ENCODE results near the gene GRIK3.

The GRIK3 gene

DNA sequence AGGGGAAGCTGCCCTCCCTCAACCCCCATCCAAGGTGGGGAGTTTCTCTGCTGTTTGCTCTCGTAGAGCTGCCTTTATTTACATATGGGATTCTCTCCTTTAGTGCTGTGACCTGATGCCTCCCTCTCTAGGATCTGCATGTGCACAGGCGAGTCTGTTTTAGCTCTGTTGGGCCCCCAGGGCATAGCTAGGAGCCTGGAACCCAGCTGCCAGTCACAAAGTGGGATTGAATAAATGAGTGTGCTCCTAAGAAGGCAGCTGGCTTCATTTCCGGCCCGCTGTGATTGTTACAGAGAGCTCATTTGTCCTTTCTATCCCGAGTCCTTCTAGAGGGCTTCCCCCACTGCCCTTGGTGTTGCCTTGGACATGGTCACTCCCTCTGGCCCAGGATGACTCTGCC is 176.6 kb downstream of the GRIK3 start:
- DNase-seq (ENCODE audit: low read depth in 2 of 2) = no peak

DNA sequence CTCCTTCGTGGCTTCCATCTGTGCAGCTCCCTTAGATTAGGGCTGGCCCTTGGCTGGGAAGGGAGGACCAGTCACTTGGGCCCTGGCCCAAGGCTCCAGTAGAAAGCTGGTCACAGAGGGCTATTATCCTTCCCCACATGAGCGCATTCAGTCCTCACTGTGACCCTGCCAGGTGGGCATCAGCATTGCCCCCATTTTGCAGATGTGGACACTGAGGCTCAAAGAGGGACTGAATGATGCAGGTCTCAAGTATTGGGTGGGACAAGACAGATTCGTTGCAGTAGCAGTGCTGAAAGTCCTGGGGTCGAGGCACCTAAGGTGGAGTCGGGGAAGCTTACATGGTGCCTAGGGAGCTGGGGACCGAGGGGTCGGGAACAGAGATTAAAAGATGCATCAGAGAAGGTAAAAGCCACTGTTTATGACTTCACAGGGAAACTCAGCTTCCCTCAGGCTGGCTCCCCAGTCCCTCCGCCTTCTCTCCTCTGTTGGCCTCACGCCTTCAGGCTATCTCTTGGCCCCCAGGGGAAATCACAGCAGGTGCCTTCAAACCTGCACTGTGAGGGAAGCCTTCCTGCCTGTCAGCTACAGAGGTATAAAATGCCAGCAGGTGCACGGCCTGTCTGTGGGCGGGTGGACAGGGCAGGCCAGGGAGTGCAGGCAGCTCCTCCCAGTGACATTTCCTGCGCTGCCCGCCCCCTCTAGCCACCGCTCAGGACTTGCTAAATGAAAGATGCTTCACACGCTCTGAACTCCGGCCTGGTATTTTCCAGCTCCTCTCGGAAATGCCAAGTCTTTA is 178.4 kb downstream of the GRIK3 start:
- no peak for DNase-seq (ENCODE audit: low read depth in 2 of 2)

GRCh38 chr1:36853638-36854037 is 180.7 kb downstream of the GRIK3 start:
- no peak for DNase-seq (ENCODE audit: low read depth in 2 of 2)

DNA sequence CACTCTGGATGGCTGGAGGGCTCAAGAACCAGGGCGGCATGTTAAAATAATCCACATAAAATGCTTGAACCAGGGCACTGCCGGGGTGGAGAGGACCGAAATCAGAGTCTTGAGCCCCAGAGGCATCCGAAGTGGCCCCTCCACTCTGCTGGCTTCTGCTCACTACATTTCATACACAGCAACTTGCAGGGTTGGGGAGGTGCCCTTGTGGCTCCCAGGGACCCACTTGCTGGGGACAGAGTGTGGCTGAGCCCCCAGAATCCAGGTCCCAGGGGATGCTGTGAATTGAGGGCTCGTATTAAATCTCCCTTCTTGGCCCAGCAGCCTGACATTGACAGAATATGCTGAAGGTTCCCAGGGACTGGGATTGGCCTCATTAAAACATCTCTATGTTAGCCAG is 181.7 kb downstream of the GRIK3 start:
- no peak for DNase-seq (ENCODE audit: low read depth in 2 of 2)

DNA sequence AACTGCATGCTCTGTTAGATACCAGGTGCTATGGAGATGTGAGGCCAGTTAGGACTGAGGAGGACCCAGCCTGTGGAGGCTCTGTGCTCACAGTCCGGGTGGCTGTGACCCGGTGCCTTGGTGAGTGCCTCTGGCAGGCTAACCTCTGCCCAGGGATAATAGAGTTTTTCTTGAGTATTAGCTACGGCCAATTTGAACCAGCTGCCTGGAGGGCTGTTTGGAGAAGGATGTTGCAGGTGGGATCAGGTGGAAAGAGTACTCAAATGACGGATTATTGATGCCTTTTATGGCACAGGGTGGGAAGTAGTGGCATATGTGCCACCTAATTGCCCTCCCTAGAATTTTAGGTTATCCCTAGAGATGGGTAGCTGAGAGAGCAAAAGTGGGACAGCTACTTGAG is 182.7 kb downstream of the GRIK3 start:
- no peak for DNase-seq (ENCODE audit: low read depth in 2 of 2)

GRCh38 chr1:36851087-36851486 is 183.2 kb downstream of the GRIK3 start:
- no peak for DNase-seq (ENCODE audit: low read depth in 2 of 2)

DNA sequence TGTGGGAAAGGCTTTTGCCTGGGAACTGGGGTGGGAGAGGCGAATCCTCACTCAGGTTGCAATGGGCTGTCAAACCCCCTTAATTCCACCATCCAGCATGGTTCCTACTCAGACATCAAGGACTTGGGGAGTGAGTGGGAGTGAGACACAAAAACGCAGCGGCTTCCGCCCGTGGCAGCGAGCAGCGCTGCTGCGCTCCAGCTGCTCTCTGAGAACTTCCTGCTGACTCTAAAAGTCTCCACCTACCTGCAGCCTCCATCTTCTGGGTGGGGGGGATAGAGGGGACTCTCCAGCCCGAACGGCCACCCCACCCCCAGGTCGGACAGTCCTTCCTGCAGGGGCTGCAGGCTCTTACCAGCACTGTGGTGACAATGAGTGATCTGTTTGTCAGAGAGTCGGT is 184.4 kb downstream of the GRIK3 start:
- no peak for DNase-seq (ENCODE audit: low read depth in 2 of 2)

- DNase-seq (ENCODE audit: low read depth in 2 of 2) = no peak
Measured at GRCh38 chr1:36847761-36848160, 186.6 kb downstream of the GRIK3 start.

GRCh38 chr1:36847186-36847585 is 187.1 kb downstream of the GRIK3 start:
- no peak for DNase-seq (ENCODE audit: low read depth in 2 of 2)

GRCh38 chr1:36846357-36846756 is 188.0 kb downstream of the GRIK3 start:
- no peak for DNase-seq (ENCODE audit: low read depth in 2 of 2)

DNA sequence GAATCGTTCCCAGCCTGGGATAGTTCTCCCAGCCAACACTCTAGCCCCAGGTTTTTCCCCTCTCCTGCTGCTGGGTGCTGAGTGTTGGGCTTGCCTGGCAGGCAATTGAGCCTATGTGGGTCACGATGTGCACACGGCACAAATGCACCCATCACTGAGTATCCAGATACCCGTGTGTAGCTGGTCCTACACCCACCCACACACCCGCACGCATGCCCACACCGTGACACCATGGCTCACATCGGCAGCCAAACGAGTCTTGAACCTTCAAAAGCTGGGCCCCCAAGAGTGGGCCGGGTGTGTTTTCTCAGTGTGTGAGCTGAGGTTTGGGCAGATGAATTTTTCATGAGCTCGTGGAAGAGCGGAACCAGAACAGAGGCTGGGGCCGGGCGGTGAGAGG is 188.5 kb downstream of the GRIK3 start:
- DNase-seq (ENCODE audit: low read depth in 2 of 2) = no peak

- DNase-seq (ENCODE audit: low read depth in 2 of 2) = no peak
Measured at GRCh38 chr1:36844917-36845316, 189.4 kb downstream of the GRIK3 start.

DNA sequence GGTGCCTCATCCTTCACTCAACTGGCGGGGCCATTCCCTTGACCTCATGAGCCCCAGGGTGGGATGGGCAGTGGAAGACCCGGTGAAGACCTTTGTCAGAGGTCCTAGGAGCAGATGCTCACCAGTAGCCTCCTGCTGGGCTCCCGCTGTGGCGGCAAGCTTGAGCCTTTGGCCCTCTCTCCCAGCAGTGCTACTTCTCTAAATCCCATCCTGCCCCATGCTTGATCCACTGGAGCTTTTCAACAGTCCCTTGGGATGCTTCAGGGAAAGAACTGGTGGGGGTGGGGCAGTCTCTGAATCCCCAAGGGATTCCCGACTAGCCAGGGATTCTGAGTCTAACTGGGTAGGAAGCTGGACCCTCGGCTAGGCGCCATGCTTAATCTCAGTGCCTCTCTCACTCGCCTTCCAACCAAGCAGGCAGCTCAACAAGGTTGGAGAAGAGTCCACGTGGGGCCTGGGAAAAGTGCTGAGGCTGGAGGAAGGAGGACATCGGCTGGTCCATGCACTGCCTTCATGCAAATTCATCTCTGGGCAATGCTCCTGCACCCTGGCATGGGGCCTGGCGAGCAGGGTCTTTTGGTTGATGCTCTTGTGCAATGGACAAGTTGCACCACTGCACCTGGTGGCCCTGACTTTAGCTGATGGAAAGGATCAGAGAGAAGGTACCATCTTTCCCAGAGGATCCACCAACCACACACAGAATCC is 190.3 kb downstream of the GRIK3 start:
- DNase-seq (ENCODE audit: low read depth in 2 of 2) = no peak

DNA sequence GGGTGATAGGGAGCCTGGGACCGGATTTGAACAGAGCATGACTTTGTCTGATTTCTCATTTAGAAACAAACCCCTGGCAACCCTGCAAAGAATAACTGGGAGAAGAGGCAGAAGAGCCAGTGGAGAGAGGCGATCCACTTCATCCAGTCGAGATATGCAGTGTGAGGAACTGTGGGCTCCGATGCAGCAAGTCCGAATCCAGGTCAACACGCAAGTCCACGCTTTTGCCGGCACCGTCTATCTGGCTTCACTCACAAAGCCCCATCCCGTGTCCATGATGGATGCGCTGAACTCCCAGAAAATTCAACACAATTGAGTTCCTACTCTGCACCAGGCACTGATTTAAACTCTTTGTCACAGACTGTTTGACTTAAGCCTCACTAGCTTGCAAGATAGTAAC is 191.3 kb downstream of the GRIK3 start:
- DNase-seq (ENCODE audit: low read depth in 2 of 2) = no peak

DNA sequence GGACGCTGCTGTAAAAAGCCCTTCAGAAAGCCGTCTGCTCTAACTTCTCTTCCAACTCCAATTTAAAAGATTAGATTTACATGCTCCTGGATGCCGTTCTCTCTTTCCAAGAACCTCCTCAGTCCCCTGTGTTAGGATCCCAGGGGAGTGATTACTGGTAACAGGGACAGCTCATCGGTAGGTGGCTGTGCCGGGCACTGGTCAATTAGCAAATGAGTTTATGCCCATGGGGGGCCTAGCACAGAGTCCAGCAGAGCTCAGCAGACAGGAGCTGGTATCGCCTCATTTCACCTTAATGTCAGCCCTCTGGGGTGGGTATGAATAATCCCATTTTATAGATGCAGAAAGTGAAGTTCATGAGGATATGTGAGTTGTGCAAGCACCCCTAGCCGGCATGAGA is 191.9 kb downstream of the GRIK3 start:
- DNase-seq (ENCODE audit: low read depth in 2 of 2) = no peak

GRCh38 chr1:36839485-36839884 is 194.8 kb downstream of the GRIK3 start:
- no peak for DNase-seq (ENCODE audit: low read depth in 2 of 2)

DNA sequence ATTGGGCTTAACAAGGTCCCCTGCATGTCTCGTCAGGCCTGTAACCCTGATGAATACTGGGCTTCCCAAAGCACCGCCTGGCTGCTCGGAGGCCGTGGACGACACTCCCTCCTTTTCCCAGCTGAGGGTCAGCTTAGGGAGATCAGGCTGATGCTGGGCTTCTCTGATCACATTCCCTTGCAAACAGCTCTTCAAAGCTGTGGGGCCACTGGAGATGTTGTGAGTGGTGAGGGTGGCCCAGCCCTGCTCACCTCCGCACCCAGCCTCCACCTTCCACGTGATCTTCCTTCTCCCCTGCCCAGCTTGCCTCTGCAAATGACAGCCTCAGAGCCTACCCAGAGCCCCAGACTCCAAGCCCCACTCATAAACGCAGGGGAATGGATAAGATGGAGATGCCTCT is 195.4 kb downstream of the GRIK3 start:
- DNase-seq (ENCODE audit: low read depth in 2 of 2) = no peak

- DNase-seq (ENCODE audit: low read depth in 2 of 2) = no peak
Measured at GRCh38 chr1:36836916-36837315, 197.4 kb downstream of the GRIK3 start.

- no peak for DNase-seq (ENCODE audit: low read depth in 2 of 2)
Measured at GRCh38 chr1:36836196-36836883, 198.0 kb downstream of the GRIK3 start.

DNA sequence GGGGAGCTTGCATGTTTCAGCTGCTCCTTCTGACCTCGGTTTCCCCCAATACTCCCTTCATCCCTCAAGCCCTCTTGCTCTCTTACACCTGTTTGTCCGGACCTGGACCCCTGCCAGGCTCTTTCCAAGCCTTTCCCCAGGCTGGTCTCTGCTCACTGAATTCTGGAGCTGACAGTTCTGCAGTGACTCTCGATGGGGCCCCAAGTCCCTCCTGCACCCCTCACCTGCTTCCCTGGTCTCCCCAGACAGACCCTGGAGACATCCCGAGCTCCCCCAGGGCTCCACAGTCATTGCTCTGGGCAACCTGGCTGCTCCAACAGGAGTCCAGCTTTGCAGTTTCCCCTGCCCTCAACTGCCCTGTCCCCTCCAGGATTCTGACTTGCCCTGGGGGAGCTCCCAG is 198.6 kb downstream of the GRIK3 start:
- DNase-seq (ENCODE audit: low read depth in 2 of 2) = no peak

GRCh38 chr1:36835017-36835695 is 199.2 kb downstream of the GRIK3 start:
- DNase-seq (ENCODE audit: low read depth in 2 of 2) = no peak

- DNase-seq (ENCODE audit: low read depth in 2 of 2) = no peak
Measured at GRCh38 chr1:36834586-36834985, 199.7 kb downstream of the GRIK3 start.
